Esophagus muscularis mucosa (tissue), 4 donors: ENCODE measurements around the gene TXNIP. TPM values are rescaled to one million over a fixed set of nuclear protein-coding genes. Genes with fewer than 3 reads are reported as not detected.

Experiments used
- DNase-seq: peaks from one replicate; pipeline ENCODE4 v3.0.0-alpha.2; 2017; ENCODE audit errors: extremely low spot score
- H3K27ac ChIP-seq, 4 donors: fragments of 200-600 bp; sonication (generic); replicated peaks in 1 of 4; 1 replicate in 3 of 4; 2 replicates in 1 of 4; pipeline ENCODE4 v1.5.1; 2016 to 2019; ENCODE audit warnings: mild to moderate bottlenecking in 1 of 4
- H3K27me3 ChIP-seq, 4 donors: fragments of 200-600 bp; sonication (generic); one replicate each; pipeline versions ENCODE4 v1.5.1 to v1.6.0; 2016 to 2019
- H3K36me3 ChIP-seq, 4 donors: fragments of 200-600 bp; sonication (generic); one replicate each; pipeline ENCODE4 v1.5.1; 2016 to 2019
- H3K4me1 ChIP-seq, 4 donors: fragments of 200-600 bp; sonication (generic); one replicate each; pipeline ENCODE4 v1.5.1; 2016 to 2019
- H3K4me3 ChIP-seq, 4 donors: fragments of 200-600 bp; sonication (generic); 1 replicate in 2 of 4; 2 replicates in 2 of 4; pipeline ENCODE4 v1.5.1; 2016 to 2019; ENCODE audit warnings: mild to moderate bottlenecking in 4 of 4, moderate library complexity in 1 of 4
- H3K9me3 ChIP-seq, 4 donors: fragments of 200-600 bp; sonication (generic); 1 replicate in 3 of 4; 2 replicates in 1 of 4; pipeline ENCODE4 v1.5.1; 2016 to 2019
- CTCF ChIP-seq, 3 experiments: fragments of 200-600 bp in 2 of 3; fragments of 450-650 bp in 1 of 3; sonication (generic) in 2 of 3; IDR thresholded peaks; one replicate each; pipeline ENCODE4 v1.5.1; 2017 to 2019; ENCODE audit warnings: antibody characterized with exemption in 3 of 3, mild to moderate bottlenecking in 2 of 3, moderate library complexity in 1 of 3
- EP300 ChIP-seq: sonication (generic); formaldehyde crosslinking; IDR thresholded peaks from one replicate; pipeline ENCODE4 v1.6.1; 2017; ENCODE audit warnings: antibody characterized with exemption
- POLR2A ChIP-seq: fragments of 450-650 bp; IDR thresholded peaks from one replicate; pipeline ENCODE4 v1.6.1; 2017; ENCODE audit warnings: antibody characterized with exemption, moderate library complexity, mild to moderate bottlenecking, low read depth
- POLR2AphosphoS5 ChIP-seq, 2 donors: sonication (generic); formaldehyde crosslinking; IDR thresholded peaks; one replicate each; pipeline ENCODE4 v1.6.1; 2017; ENCODE audit warnings: antibody characterized with exemption in 2 of 2
- WGBS: methylation state at CpG from one replicate; pipeline ENCODE4 v1.1.5; 2018; 5-methylcytosine and 5-hydroxymethylcytosine counted together
- intact Hi-C: fragments of 100-400 bp; cut with DNase I; formaldehyde crosslinking; loops from one replicate; pipeline ENCODE4 v1.15.1; 2023
- total RNA-seq, 4 donors: library from RNA; depleted of rRNA; stranded (reverse); fragments of >200 nt; gene quantifications; one replicate each; pipeline versions ENCODE4 v1.1.0 to v1.2.1, GENCODE V29; 2016

The TXNIP gene
- total RNA-seq, 4 donors from 2014 or later, result 1,186 to 4,171 (median 2,482) TPM

DNA sequence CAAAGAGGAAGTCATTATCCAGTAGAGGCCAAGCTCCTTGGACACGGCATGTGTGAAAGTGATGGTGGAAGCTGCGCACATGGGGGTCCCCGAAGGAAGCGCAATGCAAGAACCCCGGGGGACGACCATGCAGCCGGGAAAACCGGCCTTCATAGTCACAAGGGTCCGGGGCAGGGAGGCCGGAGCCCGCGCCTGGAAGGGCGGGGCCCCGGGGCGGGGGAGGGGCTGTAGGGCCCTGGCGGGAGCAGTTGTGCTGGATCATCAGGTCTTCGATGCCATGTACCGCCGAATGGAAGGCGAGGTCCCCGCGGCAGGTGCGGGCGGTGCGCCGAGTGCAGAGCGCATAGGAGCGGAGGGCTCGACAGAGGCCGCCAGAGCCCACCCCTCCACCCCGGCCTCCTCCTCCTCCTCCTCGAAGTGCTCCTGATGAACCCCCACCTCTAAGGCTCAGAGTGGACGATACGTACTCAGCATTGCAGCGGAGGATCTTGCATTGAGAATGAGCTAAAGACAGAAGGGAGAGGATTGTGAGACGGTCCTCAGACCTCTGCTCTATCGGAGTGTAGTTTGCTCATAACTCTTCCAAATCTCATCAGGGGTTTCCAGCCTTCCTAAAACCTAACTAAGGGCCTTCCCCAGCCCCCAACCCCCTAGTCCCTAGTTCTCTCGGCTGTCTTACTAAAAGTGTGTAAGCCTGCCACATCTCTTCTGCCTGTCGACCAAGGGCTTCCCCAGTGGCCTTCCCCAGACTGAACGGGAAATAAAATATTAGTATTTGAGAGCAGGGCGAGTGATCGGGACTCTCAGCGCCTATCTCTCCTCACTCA is 23.1 kb upstream of the TXNIP start:
- intact Hi-C loops, result no loop called here
- no peak for DNase-seq
- peak overlapping the region; percentile 31 to 44 (median 38) for H3K4me3 ChIP-seq

DNA sequence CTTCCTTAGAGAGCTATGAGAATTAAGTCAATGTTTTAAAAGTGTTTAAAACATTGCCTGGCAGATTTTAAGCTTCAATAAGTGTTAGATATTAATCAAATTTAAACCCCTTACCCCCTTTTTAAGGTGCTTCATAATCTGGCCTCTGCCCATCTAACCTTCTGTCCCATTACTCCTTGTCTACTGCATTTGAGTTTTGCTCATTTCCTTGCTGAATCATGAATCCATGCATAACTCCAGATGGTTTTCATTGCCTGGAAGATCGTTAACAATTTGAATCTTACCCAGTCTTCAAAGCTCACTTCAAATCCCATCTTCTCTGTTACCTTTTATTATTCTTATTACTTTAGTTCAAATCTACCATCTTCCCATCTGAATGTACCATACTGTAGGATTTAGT is 20.5 kb upstream of the TXNIP start:
- 54% methylated on average over 1 of the region's 1 CpG for WGBS
- Histone ChIP-seq H3K27ac (no peak overlapping the region), H3K9me3 (no peaks in the 10 kb centered on the region), H3K4me1 (peaks cover 10 to 19% (median 15%) of the 10 kb centered on the region in 4 donors), H3K4me3 (no peak overlapping the region), H3K36me3 (no peaks in the 10 kb centered on the region), H3K27me3 (peaks cover 0 to 33% (median 12%) of the 10 kb centered on the region in 4 donors)
- intact Hi-C loops, result no loop called here
- no peak for TF ChIP-seq POLR2A
- no peak for TF ChIP-seq CTCF (IDR thresholded peaks at IDR 0.05)
- TF ChIP-seq EP300, result no peak
- no peak for TF ChIP-seq POLR2AphosphoS5 (IDR thresholded peaks at IDR 0.05)
- DNase-seq, result no peak

More for the DNA sequence above, 23.1 kb upstream of the TXNIP start:
- Histone ChIP-seq H3K27me3 (peaks cover 0 to 40% (median 13%) of the 10 kb centered on the region in 4 donors), H3K36me3 (no peaks in the 10 kb centered on the region), H3K9me3 (no peaks in the 10 kb centered on the region), H3K27ac (no peak overlapping the region), H3K4me1 (peaks cover 8 to 12% (median 11%) of the 10 kb centered on the region in 4 donors)
- no peak for TF ChIP-seq EP300
- no peak for TF ChIP-seq POLR2AphosphoS5 (IDR thresholded peaks at IDR 0.05)
- TF ChIP-seq POLR2A, result no peak
- TF ChIP-seq CTCF (IDR thresholded peaks at IDR 0.05), result no peak
- 50% methylated on average over 13 of the region's 43 CpGs for WGBS

- WGBS, result 73% methylated on average over 6 of the region's 6 CpGs
- no peak for TF ChIP-seq POLR2A
- Histone ChIP-seq H3K9me3 (no peaks in the 10 kb centered on the region), H3K27me3 (no peaks in the 10 kb centered on the region), H3K4me1 (peaks cover 4 to 22% (median 19%) of the 10 kb centered on the region in 4 donors), H3K36me3 (no peaks in the 10 kb centered on the region), H3K27ac (no peak overlapping the region), H3K4me3 (no peak overlapping the region)
- no peak for DNase-seq
- intact Hi-C loops, result loop anchor here (1.0 to 5.0 kb wide), 3 partner anchors 37 to 121 kb away; partner anchors contain the start of gene PEX11B
These were observed 17.2 kb upstream of the TXNIP start for GRCh38 chr1:146013559-146013922.

DNA sequence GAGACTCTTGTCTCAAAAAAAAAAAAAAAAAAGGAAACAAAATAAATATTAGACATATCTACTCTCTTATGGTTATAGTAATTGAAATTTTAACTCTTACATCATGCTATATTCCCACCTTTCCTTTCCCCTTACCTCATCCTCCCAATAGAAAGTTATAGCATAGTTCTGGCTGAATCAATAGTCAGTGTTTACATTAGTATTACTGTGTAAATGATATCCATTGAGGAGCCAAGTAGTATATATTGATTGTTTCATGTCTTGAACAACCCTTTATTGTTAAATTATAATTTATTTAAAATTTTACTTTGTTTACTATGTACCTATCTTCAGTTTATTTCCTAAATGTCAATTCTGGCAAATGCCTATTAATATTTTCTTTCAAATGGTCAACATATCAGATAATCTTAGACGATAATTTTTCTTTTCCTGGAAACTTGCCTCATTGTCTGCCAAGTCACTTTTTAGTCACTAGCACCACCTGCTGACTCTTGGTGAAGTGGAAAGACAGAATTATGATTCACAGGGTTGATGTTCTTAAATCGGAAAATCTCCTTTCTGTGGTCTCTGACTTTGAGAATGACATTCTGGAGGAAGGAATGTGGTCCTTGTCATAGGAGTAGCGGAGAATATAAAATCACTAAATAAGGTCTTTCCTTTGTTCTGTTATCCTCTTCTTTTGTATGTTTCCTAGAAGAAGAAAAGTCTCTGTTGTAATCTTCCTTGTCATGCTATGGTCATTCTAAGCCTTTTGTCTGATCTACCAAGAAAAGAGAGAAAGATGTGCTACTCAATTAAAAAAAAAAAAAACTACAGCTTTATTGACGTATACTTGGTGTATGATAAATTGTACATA is 16.6 kb upstream of the TXNIP start:
- Histone ChIP-seq H3K4me3 (no peak overlapping the region), H3K4me1 (peaks cover 10 to 28% (median 23%) of the 10 kb centered on the region in 4 donors), H3K27me3 (no peaks in the 10 kb centered on the region), H3K27ac (no peak overlapping the region), H3K36me3 (no peaks in the 10 kb centered on the region), H3K9me3 (no peaks in the 10 kb centered on the region)
- WGBS, result 16% methylated on average over 4 of the region's 4 CpGs
- intact Hi-C loops, result loop anchor here (1.0 to 5.0 kb wide), 4 partner anchors 37 to 168 kb away; partner anchors contain the start of genes NUDT17 and PEX11B
- DNase-seq, result no peak
- TF ChIP-seq EP300 (no peak), CTCF (IDR thresholded peaks at IDR 0.05) (peak; percentile 69 to 91 (median 78)), POLR2A (no peak), POLR2AphosphoS5 (IDR thresholded peaks at IDR 0.05) (peak in 1 of 2 donors; percentile 56)
